Ramos (cell line): ENCODE results near the gene MACC1.
"Not testable (repeated sequence)": the region's sequence is repeated elsewhere in the genome, so short reads cannot be mapped to it uniquely, and the experiment has no call there.

ENCODE experiments used
- in situ Hi-C: fragments of 300-500 bp; cut with MboI; formaldehyde crosslinking; loops from one replicate; pipeline ENCODE4 v1.14.3; 2022; ENCODE audit warnings: low sequenced_read_pairs; ENCODE audit not compliant: unreplicated experiment

Gene MACC1

DNA sequence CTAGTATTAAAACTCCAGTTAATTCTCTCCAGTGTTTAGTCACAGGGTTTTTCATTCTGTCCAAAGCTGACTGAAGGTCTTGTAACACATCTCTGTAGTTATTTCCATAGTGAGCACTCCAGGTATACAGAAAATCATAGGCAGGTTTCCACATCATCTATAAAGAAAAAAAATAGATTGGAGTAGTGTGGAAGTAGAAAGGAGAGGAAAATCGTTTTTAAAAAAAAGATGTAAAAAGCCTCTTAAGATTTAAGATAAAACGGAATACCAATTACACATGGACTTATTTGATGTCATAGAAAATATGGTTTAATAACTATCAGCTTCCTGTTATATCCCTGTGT, 76.2 kb downstream of the MACC1 start:
- in situ Hi-C loops = no loop called here

DNA sequence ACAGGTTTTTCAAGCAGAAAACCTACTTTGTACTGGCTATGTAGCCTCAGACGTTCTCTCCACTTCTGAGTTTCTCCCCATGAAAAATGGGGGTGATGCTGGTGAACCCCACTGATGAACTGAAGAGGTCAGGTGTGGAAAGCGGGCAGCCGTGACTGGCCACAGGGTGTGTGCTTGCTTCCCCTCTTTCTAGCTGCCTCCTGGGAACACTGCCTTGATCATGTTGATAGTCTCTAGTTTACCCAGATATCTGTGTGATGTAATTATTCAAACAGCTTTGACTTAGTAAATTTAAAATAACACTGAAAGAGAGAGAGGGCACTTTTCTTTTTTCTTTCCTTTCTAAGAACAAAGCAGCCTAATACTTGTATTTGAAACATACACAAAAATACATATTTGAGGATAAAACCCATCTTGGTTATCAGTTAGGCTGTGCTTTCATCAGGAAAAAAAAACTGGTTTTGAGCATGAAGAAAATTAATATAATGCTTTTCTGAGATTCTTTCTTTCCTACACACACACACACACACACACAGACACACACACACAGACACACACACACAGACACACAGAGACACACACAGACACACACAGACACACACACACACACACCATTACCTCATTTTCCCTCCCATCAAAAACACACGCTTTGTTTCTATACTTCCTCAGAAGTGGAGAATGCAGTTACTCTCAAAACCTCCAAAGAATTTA, 76.7 kb downstream of the MACC1 start:
- in situ Hi-C loops = no loop called here

DNA sequence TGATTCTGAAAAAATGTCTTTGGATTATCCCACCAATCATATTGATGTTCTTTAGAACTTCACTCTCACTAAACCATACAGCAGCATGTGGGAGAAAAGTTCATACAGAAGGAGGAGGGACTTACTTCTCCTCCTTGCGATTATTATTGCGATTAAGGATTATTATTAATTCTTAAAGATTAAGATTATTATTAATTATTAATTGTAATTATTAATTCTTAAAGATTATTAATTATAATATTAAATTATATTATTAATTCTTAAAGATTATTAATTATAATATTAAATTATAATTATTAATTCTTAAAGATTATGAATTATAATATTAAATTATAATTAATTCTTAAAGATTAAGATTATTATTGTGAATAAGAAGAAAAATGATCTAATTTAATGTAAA, 80.5 kb downstream of the MACC1 start:
- in situ Hi-C loops = no loop called here

DNA sequence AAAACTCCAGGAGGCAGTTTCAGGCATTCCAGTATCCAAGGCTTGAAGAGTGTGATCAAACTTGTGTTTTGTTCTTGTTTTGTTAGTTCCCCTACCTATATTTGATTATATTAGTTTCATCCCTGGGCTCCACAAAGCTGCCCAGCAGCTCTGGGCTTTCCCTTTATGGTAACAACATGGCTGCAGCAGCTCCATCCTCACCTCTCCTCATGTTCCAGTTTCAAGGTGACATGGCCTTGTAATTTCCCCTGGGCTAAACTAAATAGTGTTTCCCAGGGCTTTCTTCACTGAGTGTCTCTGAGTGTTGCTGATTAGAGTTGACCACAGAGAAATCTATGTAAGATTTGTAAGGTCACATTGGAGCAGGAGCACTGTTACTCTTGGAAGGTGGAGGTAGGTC, 83.4 kb downstream of the MACC1 start:
- in situ Hi-C loops = no loop called here

DNA sequence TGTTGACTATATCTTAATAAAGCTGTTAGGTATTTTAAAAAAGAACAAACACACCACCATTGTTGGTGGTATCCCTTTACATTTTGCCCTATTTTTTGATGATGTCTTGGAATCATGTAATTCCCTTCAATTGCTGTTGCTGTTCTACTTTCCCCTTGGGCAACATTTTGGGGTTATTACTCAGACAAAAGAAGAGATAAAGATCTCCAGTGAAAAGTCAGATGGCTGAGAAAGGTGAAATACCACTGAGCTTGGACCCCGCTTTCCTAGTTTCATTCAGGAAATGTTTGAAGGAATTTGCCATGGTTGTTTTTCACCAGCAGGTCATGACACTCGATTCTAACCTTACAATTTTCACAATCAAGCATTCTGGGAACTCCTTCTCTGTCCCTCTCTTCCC, 84.6 kb downstream of the MACC1 start:
- in situ Hi-C loops = no loop called here

DNA sequence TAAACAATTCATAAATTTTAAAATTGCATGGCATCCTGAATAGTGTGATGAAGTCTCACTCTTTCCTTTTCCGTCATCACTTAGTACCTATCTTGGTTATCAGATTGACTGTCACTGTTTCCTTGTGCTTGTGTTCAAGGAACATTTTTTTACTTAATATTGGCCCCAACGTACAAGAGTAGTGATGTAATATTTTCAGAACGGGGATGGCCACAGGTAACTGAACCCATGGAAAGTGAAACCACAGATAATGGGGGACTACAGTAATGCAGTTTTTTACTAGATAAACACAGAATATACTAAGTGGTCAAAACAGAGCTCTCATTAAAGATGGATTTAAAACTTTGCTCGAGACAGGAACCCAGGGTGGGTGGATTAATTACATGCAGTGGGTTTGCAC, 85.4 kb downstream of the MACC1 start:
- in situ Hi-C loops = no loop called here

DNA sequence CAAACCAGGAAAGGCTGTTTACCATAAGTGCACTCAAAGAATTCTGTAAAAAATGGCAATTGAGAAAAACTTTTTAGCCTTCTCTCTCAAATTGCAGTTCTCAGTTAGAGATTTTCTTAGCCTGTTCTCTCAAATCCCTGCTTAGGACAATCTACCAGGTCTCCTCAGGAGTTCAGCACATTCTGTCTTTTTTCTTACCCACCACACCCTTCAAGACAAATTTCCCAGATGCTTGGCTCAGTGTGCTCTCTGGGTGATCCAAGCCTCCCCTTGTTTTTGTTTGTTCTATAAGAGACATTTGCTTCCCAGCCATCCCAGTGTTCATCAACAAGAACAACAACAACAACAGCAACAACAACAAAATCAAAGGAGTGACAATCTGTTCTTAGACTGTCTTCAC, 87.3 kb downstream of the MACC1 start:
- in situ Hi-C loops = no loop called here

DNA sequence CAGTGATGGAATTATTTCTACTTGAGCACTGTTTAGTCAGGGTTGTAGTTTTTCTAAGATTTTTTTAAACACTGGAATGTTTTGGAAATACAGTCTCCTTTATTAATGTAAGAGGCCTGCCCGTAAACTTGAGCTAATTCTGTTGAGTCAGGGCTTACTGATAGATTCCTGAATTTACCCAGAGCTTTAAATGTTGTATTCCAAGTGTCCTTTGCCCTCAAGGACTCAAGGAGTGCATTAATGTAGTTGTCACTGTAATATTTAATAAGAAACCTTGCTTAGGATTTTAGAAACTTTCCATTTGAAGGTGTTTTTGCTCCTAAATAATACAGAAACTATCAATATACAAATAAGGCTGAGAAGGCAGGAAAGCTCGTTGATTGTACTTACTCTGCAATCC, 89.2 kb downstream of the MACC1 start:
- in situ Hi-C loops = no loop called here

DNA sequence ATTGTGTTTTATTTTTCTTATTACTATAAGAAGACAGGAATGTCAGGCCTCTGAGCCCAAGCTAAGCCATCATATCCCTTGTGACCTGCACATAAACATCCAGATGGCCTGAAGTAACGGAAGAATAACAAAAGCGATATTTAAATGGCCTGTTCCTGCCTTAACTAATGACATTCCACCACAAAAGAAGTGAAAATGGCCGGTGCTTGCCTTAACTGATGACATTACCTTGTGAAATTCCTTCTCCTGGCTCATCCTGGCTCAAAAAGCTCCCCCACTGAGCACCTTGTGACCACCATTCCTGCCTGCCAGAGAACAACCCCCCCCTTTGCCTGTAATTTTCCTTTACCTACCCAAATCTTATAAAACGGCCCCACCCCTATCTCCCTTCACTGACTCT, 91.1 kb downstream of the MACC1 start:
- in situ Hi-C loops = not testable (repeated sequence)

DNA sequence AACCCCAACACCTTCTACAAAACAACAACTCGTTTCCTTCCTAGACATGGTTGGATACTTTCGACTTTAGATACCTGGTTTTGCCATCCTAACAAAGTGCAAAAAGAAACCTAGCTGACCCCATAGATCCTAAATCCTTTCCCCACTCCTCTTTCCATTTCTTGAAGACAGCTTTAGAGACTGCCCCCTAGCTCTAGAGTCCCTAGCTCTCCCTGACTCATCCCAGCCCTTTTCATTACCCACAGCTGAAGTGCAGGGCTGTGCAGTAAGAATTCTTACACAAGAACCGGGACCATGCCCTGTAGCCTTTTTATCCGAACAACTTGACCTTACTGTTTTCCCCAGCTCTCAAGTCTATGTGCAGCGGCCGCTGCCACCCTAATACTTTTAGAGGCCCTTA, 93.1 kb downstream of the MACC1 start:
- in situ Hi-C loops = not testable (repeated sequence)

DNA sequence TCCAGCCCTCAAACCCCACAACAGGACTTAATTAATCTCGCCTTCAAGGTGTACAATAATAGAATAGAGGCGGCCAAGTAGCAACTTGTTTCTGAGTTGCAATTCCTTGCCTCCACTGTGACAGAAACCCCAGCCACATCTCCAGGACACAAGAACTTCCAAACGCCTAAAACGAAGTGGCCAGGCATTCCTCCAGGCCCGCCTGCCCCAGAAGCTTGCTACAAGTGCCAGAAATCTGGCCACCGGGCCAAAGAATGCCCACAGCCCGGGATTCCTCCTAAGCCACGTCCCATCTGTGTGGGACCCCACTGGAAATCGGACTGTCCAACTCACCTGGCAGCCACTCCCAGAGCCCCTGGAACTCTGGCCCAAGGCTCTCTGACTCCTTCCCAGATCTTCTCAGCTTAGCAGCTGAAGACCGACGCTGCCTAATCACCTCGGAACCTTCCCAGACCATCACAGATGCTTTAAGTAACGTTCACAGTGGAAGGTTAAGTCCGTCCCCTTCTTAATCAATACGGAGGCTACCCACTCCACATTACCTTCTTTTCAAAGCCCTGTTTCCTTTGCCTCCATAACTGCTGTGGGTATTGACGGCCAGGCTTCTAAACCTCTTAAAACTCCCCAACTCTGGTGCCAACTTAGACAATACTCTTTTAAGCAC, 94.4 kb downstream of the MACC1 start:
- in situ Hi-C loops = not testable (repeated sequence)

DNA sequence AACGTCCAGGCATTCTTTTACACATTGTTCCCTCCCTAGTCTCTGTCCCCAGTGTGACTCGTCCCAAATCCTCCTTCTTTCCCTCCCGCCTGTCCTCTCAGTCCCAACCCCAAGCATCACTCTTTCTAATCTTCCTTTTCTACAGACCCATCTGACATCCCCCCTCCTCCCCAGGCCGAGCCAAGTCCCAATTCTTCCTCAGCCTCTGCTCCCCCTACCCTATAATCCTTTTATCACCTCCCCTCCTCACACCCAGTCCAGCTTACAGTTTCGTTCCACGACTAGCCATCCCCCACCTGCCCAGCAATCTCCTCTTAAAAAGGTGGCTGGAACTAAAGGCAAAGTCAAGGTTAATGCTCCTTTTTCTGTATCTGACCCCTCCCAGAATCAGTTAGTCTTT, 95.1 kb downstream of the MACC1 start:
- in situ Hi-C loops = no loop called here

DNA sequence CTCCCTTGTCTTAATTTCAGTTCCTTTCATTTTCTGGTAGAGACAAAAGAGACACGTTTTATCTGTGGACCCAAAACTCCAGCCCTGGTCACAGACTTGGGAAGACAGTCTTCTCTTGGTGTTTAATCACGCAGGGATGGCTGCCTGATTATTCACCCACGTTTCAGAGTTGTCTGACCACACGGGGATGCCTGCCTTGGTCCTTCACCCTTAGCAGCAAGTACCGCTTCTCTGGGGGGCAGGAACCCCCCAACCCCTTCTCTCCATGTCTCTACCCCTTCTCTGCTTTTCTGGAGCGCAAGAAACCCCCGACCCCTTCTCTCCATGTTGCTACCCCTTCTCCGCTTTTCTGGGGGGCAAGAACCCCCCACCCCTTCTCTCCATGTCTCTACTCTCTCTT, 95.8 kb downstream of the MACC1 start:
- in situ Hi-C loops = no loop called here

DNA sequence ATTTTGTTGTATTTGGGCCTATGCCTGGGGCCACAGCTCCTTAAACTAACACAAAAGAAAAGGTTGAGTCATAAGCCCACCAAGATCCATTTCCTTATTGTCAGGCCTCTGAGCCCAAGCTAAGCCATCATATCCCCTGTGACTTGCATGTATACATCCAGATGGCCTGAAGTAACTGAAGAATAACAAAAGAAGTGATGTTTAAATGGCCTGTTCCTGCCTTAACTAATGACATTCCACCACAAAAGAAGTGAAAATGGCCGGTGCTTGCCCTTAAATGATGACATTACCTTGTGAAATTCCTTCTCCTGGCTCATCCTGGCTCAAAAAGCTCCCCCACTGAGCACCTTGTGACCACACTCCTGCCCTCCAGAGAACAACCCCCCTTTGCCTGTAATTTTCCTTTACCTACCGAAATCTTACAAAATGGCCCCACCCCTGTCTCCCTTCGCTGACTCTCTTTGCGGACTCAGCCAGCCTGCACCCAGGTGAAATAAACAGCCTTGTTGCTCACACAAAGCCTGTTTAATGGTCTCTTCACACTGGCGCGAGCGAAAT, 96.5 kb downstream of the MACC1 start:
- in situ Hi-C loops = not testable (repeated sequence)

DNA sequence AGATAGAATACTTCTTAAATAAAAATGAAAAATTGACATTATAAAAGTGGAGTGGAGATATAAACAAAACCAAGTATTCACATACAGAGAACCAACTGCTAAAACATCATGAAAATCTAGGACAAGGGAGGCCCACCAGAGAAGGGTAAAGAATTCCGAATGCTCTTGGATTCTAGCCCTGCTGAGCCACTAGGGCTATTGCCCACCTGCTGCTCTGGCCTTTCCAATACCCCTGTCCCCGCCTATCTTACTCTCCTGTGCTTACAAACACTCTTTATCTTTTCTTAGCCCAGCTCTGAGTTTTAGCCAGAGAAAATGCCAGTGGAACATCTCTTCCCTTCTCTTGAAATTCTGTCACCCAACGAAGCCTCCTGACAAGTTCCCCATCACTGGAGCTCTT, 100.3 kb downstream of the MACC1 start:
- in situ Hi-C loops = no loop called here

DNA sequence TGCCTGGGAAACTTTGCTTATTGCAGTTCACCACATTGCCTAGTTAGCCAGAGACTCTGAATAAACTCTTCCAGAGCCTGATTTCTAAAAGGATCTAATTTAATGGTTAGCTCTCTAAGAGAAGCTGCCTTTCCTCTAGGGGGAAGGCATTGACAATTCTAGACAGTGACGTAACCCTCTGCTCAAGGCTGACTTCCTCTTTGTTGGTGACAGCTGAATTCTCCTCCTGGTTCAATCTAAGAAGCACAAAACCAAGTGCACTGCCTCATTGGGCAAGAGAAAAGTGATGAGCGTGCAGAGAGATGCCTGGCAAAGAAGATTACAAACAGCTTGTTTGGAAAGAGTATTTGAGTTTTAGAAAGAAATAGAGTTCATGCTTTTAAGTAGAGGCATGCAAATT, 102.7 kb downstream of the MACC1 start:
- in situ Hi-C loops = no loop called here

DNA sequence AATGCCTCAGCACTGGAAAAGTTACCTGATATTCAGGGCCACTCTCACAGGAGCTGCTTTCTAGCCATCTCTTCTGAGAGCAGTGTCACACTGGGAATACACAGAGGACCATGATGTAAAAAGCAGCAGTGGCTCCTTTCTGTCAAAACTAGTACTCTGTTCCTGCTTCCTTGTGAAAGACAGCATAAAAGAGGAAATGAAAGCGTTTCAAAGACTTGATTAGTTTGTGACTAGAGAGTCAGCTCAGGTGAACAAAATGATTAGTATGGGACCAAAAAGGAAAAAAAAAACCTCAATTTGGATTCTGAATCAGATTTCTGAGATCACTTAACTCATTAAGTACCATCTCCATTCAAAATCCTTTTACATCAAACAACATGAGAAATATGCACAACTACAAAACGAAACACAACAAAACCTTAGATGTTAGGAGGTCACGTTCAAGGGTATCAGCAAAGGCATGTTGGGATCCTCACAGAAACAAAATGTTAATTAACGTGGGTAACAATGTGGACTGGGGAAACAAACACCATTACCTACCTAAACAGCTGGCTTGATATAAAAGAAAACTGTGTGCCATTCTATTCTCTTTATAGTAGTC, 103.7 kb downstream of the MACC1 start:
- in situ Hi-C loops = no loop called here

DNA sequence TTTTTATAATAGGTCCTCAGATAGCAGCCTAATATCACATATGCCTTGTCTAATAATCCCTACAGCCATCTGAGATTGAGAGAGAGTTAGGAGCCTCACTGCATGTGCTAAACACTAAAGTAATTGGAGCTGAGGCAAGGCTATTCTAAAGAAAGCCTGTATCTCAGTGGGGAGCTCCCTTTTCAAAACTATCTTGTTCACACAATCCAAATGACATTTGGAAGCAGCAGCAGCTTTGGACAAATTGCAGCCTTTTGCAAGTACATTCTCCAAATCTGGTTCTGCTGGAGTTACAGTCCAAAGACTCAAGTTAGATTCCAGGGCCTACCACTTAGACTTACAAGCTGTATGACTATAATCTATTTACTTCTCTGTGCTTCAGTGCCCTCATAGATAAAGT, 104.5 kb downstream of the MACC1 start:
- in situ Hi-C loops = no loop called here

DNA sequence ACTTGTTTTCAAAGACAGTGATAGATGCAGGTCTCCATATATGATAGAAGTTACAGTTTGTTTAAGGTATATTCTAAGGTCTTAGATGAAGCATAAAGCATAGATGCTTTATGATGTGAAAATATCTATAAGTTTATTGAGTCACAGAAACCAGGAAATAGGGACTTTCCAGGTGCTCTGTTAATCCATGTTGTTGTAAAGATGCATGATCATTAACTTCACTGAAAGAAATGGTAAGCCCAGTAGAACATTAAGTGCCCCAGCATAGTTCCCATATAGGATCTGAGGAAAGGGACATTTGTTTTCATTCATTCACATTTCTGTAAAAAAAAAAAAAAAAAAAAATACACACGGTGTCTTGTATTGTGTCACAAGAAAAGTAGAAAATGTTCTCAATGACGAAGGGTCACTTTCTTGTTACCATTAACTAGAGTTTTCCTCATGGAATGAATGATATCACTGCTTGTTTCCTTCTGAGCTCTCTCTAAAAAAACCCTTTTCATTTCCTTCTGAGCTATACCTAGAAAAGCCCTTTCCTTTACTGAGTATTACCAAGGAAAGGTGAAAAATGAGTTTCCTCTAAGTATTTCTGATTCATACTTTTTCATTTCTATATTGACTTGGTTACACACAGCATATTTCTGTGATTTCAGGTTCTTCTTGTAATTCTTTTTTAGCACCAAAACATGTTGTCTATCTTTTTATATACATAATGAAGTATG, 105.2 kb downstream of the MACC1 start:
- in situ Hi-C loops = no loop called here

DNA sequence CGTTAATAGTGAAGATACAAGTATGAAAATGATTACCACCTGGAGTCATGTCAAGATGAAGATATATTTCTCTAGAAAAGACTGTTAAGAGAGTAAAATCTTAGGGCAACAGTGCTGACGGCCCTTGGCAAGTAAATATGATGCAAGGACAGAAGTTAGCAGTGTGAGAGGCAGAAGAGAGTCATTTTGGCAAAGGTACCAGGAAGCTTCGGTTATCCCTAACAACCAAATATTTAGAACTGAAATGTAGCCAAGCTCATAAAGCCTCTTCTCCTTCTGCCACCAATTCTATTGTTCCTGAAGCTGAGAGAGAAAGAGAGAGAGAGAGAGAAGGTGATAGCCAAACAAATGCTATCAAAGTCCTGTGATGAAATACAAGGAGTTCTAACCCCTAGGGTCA, 109.6 kb downstream of the MACC1 start:
- in situ Hi-C loops = no loop called here

DNA sequence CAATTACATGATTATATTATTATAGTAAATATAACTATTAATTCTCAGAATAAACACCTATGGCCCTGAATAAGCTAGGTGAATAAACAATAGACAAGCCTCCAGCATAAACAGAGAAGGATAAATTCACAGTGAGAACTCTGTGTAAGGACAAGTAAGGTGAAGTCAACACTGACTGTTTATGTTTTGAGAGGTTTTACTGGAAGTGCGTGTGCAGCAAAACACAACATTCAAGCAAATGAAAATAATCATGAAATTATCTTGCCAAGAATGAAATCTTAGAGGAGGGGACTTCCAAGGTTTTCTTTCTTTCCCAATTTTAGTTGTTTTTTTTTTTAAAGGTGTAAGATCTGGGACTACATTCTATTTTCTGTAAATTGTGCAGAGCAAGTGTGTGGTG, 112.5 kb downstream of the MACC1 start:
- in situ Hi-C loops = no loop called here
